GM12878 (cell line): ENCODE results near the gene APBB1IP. TPM values are rescaled to one million over a fixed set of nuclear protein-coding genes. Genes with fewer than 3 reads are reported as not detected.

Experiments
- E2F4 ChIP-seq: IDR thresholded peaks from 2 replicates; pipeline ENCODE4 v1.6.1; 2012; ENCODE audit warnings: low read depth, low read length, improper control_type of control experiment
- ELK1 ChIP-seq: IDR thresholded peaks from 2 replicates; pipeline ENCODE4 v1.6.1; 2012; ENCODE audit warnings: low read depth, low read length, improper control_type of control experiment
- ESRRA ChIP-seq: IDR thresholded peaks from 2 replicates; pipeline ENCODE4 v1.6.1; 2012; ENCODE audit warnings: mild to moderate bottlenecking, low read length, improper control_type of control experiment
- GABPA ChIP-seq: IDR thresholded peaks from 2 replicates; pipeline ENCODE4 v1.6.1; 2014; ENCODE audit warnings: antibody characterized with exemption, low read depth, mild to moderate bottlenecking, inconsistent platforms
- PRDM15 ChIP-seq: fragments of 450-650 bp; formaldehyde crosslinking; IDR thresholded peaks from 2 replicates; pipeline ENCODE4 v1.4.0; 2020; ENCODE audit warnings: mild to moderate bottlenecking, moderate library complexity
- RELA ChIP-seq: fragments of 450-650 bp; IDR thresholded peaks from 2 replicates; pipeline ENCODE4 v1.8.0; 2014; ENCODE audit warnings: borderline replicate concordance; ENCODE audit not compliant: partially characterized antibody
- RFX5 ChIP-seq: IDR thresholded peaks from 2 replicates; pipeline ENCODE4 v1.6.1; 2011; ENCODE audit warnings: low read depth, low read length, improper control_type of control experiment
- STAT3 ChIP-seq: IDR thresholded peaks from 2 replicates; pipeline ENCODE4 v1.6.1; 2011; ENCODE audit warnings: low read depth, low read length, improper control_type of control experiment
- ZBED1 ChIP-seq: IDR thresholded peaks from 2 replicates; pipeline ENCODE4 v1.6.1; 2016; ENCODE audit warnings: borderline replicate concordance
- ZNF622 ChIP-seq: fragments of 450-650 bp; IDR thresholded peaks from 2 replicates; pipeline ENCODE4 v1.6.1; 2017; ENCODE audit warnings: mild to moderate bottlenecking, inconsistent platforms
- polyA plus RNA-seq, 11 experiments: library from polyadenylated mRNA; depleted of rRNA in 4 of 11; unstranded in 6 of 11; stranded (reverse) in 5 of 11; fragments of >200 nt; fragmentation: Nextera tagmentation in 4 of 11; fragmentation: Illumina TruSeq in 1 of 11; extraction: Ambion mirVana in 4 of 11; extraction: Trizol in 1 of 11; gene quantifications; 1 replicate in 1 of 11; 2 replicates in 10 of 11; pipeline versions ENCODE4 v1.2.1 to v1.2.3, GENCODE V29; 2011 to 2016; ENCODE audit warnings: inconsistent platforms in 2 of 11, missing spikeins in 2 of 11, low read depth in 1 of 11
- total RNA-seq, 4 experiments: library from RNA; depleted of rRNA in 3 of 4; stranded (reverse); fragments of >200 nt in 3 of 4; fragmentation: Illumina TruSeq in 1 of 4; extraction: Trizol in 1 of 4; gene quantifications; 2 replicates each; pipeline versions ENCODE4 v1.2.1 to v1.2.3, GENCODE V29; 2013 to 2021
- TF ChIP-seq, protein P1 (sequence below): IDR thresholded peaks from 2 replicates; pipeline ENCODE4 v1.6.1; 2012; ENCODE audit warnings: improper control_type of control experiment, low read depth, low read length; ENCODE audit not compliant: insufficient replicate concordance
- TF ChIP-seq, protein P2 (sequence below): fragments of 450-650 bp; IDR thresholded peaks from 2 replicates; pipeline ENCODE4 v1.6.1; 2016; ENCODE audit warnings: mild to moderate bottlenecking
- TF ChIP-seq, protein P3 (sequence below): fragments of 150-350 bp; IDR thresholded peaks from 2 replicates; pipeline ENCODE4 v1.6.1; 2016; ENCODE audit warnings: low read depth, low read length

APBB1IP gene
- total and polyA plus RNA-seq, 10 of the 15 experiments (the other 5 are each of a cell fraction or from before 2014, with no cell fraction given): 7.3 to 67.4 (median 19.9) TPM

DNA sequence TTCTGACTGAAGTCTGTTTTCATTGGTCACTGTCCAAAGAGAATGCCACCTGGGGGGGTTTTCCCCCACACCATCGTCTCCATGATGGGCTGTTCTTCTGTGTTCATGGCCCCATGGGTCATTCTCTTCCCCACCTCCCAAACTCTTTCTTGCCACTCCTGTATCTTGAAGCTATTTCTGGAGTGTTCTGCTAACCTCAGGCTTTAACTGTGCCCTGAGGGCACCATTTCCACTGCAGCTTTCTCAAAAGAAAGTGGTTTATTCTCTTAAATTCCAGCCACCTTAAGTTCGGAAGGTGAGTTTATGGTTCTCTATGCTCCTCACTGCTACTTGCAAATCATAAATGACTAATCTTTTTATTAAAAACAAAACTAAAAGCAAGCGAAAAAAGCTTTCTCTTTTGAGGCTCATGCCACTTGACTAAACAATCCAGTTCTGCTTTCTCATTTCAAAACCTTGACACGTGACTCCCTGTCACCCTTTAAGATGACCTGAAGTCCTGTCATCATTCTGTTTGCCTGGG lies 7.4 kb upstream of the APBB1IP start (continued):
- TF ChIP-seq, protein P1, sequence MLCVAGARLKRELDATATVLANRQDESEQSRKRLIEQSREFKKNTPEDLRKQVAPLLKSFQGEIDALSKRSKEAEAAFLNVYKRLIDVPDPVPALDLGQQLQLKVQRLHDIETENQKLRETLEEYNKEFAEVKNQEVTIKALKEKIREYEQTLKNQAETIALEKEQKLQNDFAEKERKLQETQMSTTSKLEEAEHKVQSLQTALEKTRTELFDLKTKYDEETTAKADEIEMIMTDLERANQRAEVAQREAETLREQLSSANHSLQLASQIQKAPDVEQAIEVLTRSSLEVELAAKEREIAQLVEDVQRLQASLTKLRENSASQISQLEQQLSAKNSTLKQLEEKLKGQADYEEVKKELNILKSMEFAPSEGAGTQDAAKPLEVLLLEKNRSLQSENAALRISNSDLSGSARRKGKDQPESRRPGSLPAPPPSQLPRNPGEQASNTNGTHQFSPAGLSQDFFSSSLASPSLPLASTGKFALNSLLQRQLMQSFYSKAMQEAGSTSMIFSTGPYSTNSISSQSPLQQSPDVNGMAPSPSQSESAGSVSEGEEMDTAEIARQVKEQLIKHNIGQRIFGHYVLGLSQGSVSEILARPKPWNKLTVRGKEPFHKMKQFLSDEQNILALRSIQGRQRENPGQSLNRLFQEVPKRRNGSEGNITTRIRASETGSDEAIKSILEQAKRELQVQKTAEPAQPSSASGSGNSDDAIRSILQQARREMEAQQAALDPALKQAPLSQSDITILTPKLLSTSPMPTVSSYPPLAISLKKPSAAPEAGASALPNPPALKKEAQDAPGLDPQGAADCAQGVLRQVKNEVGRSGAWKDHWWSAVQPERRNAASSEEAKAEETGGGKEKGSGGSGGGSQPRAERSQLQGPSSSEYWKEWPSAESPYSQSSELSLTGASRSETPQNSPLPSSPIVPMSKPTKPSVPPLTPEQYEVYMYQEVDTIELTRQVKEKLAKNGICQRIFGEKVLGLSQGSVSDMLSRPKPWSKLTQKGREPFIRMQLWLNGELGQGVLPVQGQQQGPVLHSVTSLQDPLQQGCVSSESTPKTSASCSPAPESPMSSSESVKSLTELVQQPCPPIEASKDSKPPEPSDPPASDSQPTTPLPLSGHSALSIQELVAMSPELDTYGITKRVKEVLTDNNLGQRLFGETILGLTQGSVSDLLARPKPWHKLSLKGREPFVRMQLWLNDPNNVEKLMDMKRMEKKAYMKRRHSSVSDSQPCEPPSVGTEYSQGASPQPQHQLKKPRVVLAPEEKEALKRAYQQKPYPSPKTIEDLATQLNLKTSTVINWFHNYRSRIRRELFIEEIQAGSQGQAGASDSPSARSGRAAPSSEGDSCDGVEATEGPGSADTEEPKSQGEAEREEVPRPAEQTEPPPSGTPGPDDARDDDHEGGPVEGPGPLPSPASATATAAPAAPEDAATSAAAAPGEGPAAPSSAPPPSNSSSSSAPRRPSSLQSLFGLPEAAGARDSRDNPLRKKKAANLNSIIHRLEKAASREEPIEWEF: no peak
- no peak for TF ChIP-seq E2F4
- no peak for TF ChIP-seq ELK1
- no peak for TF ChIP-seq RFX5
- TF ChIP-seq, protein P2, sequence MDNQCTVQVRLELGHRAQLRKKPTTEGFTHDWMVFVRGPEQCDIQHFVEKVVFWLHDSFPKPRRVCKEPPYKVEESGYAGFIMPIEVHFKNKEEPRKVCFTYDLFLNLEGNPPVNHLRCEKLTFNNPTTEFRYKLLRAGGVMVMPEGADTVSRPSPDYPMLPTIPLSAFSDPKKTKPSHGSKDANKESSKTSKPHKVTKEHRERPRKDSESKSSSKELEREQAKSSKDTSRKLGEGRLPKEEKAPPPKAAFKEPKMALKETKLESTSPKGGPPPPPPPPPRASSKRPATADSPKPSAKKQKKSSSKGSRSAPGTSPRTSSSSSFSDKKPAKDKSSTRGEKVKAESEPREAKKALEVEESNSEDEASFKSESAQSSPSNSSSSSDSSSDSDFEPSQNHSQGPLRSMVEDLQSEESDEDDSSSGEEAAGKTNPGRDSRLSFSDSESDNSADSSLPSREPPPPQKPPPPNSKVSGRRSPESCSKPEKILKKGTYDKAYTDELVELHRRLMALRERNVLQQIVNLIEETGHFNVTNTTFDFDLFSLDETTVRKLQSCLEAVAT: no peak; the same call in 1 of the 2 replicates
- no peak for TF ChIP-seq ZNF622
- no peak for TF ChIP-seq ESRRA
- no peak for TF ChIP-seq STAT3
- TF ChIP-seq, protein P3, sequence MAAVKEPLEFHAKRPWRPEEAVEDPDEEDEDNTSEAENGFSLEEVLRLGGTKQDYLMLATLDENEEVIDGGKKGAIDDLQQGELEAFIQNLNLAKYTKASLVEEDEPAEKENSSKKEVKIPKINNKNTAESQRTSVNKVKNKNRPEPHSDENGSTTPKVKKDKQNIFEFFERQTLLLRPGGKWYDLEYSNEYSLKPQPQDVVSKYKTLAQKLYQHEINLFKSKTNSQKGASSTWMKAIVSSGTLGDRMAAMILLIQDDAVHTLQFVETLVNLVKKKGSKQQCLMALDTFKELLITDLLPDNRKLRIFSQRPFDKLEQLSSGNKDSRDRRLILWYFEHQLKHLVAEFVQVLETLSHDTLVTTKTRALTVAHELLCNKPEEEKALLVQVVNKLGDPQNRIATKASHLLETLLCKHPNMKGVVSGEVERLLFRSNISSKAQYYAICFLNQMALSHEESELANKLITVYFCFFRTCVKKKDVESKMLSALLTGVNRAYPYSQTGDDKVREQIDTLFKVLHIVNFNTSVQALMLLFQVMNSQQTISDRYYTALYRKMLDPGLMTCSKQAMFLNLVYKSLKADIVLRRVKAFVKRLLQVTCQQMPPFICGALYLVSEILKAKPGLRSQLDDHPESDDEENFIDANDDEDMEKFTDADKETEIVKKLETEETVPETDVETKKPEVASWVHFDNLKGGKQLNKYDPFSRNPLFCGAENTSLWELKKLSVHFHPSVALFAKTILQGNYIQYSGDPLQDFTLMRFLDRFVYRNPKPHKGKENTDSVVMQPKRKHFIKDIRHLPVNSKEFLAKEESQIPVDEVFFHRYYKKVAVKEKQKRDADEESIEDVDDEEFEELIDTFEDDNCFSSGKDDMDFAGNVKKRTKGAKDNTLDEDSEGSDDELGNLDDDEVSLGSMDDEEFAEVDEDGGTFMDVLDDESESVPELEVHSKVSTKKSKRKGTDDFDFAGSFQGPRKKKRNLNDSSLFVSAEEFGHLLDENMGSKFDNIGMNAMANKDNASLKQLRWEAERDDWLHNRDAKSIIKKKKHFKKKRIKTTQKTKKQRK: no peak
- peak; percentile 24; the same call in 1 of the 2 replicates for TF ChIP-seq ZBED1
- peak; percentile 15 for TF ChIP-seq RELA
- no peak for TF ChIP-seq PRDM15 (CRISPR knock-in tag)
- TF ChIP-seq GABPA: peak; percentile 37; the same call in 1 of the 2 replicates
